Measurements from ENCODE around the gene ZNF346. TPM values are rescaled to one million over a fixed set of nuclear protein-coding genes. Genes with fewer than 3 reads are reported as not detected.

Gene ZNF346
- total RNA-seq, 4 donors from 2014 or later, result 8.5 to 13.3 (median 12.3) TPM

- no peak for TF ChIP-seq CTCF (IDR thresholded peaks at IDR 0.05; ENCODE audit: low read depth)
Observed at GRCh38 chr5:177105691-177106476, 83.4 kb downstream of the ZNF346 start.

- TF ChIP-seq CTCF (IDR thresholded peaks at IDR 0.05; ENCODE audit: low read depth), result no peak
Observed at GRCh38 chr5:177107159-177107558, 84.7 kb downstream of the ZNF346 start.

- no peak for TF ChIP-seq CTCF (IDR thresholded peaks at IDR 0.05; ENCODE audit: low read depth)
Observed at GRCh38 chr5:177109810-177110209, 87.3 kb downstream of the ZNF346 start.

- TF ChIP-seq CTCF (IDR thresholded peaks at IDR 0.05; ENCODE audit: low read depth), result no peak
Observed at GRCh38 chr5:177111720-177112394, 89.4 kb downstream of the ZNF346 start.

GRCh38 chr5:177112589-177113220 is 90.2 kb downstream of the ZNF346 start:
- TF ChIP-seq CTCF (IDR thresholded peaks at IDR 0.05; ENCODE audit: low read depth), result no peak

- no peak for TF ChIP-seq CTCF (IDR thresholded peaks at IDR 0.05; ENCODE audit: low read depth)
Observed at GRCh38 chr5:177113566-177114424, 91.3 kb downstream of the ZNF346 start.
